Measurements from ENCODE around the gene PRUNE2. TPM values are rescaled to one million over a fixed set of nuclear protein-coding genes. Genes with fewer than 3 reads are reported as not detected.

Gene PRUNE2
- total and polyA plus RNA-seq, 2 of the 8 experiments (the other 6 are each of a cell fraction or from before 2014, with no cell fraction given) = 5.5 to 13.3 TPM

GRCh38 chr9:76766126-76766525, 139.8 kb downstream of the PRUNE2 start:
- WGBS, 2 experiments (ENCODE audit: extremely low coverage in 1 of 2, insufficient coverage in 1 of 2, insufficient read length in 1 of 2, insufficient replicate concordance in 2 of 2, low coverage in 1 of 2, low lambda C conversion rate in 2 of 2, missing lambda C conversion rate in 1 of 2) = 86% methylated on average over 3 of the region's 3 CpGs; no CpG with 5 or more reads in 1 of the 2 experiments
- no peaks in the 10 kb centered on the region for H3K4me1 ChIP-seq (replicated peaks in 1 of 4; ENCODE audit: control insufficient read depth in 3 of 4, insufficient read depth in 4 of 4, low read length in 3 of 4)
- no peak overlapping the region for H3K9ac ChIP-seq (replicated peaks in 1 of 4; ENCODE audit: extremely low read depth in 1 of 4, low read depth in 3 of 4, low read length in 3 of 4)
- H3K27ac ChIP-seq (ENCODE audit: low read depth, low read length) = no peak overlapping the region
- no peaks in the 10 kb centered on the region for H3K23me2 ChIP-seq (ENCODE audit: low read depth, low read length)
- H3K4ac ChIP-seq (replicated peaks; ENCODE audit: insufficient read length, low read depth, low read length) = no peak overlapping the region
- no peak overlapping the region for H2BK120ac ChIP-seq (replicated peaks; ENCODE audit: low read depth, low read length)
- no peak overlapping the region for H2AFZ ChIP-seq (ENCODE audit: low read length)
- H3K4me2 ChIP-seq (ENCODE audit: insufficient read depth in 1 of 2, low read depth in 2 of 2, low read length in 2 of 2) = no peak overlapping the region
- no peak overlapping the region for H2BK12ac ChIP-seq (ENCODE audit: low read depth, low read length)
- H3K79me2 ChIP-seq (ENCODE audit: control insufficient read depth in 1 of 2, insufficient read depth in 2 of 2, low read length in 2 of 2) = no peaks in the 10 kb centered on the region
- no peak overlapping the region for H2BK15ac ChIP-seq (ENCODE audit: low read length)
- H3K18ac ChIP-seq (ENCODE audit: extremely low read depth, low read length) = no peak overlapping the region
- no peak for FAIRE-seq
- H3K36me3 ChIP-seq (ENCODE audit: control insufficient read depth in 2 of 4, insufficient read depth in 4 of 4, low read length in 3 of 4) = no peaks in the 10 kb centered on the region
- H4K8ac ChIP-seq (ENCODE audit: extremely low read depth, insufficient read depth, low read length) = no peak overlapping the region
- H3K79me1 ChIP-seq (ENCODE audit: low read depth, low read length) = no peaks in the 10 kb centered on the region
- no peaks in the 10 kb centered on the region for H4K20me1 ChIP-seq (replicated peaks in 1 of 2; ENCODE audit: control insufficient read depth in 1 of 2, insufficient read depth in 2 of 2, low read length in 2 of 2)
- no peak overlapping the region for H3K23ac ChIP-seq (ENCODE audit: insufficient read length)
- no peak overlapping the region for H4K5ac ChIP-seq (ENCODE audit: insufficient read length, low read depth, low read length)
- H4K91ac ChIP-seq (replicated peaks; ENCODE audit: insufficient read length, low read length) = no peak overlapping the region
- no peak overlapping the region for H3K56ac ChIP-seq (replicated peaks; ENCODE audit: insufficient read length, low read depth, low read length)
- CTCF ChIA-PET (ENCODE audit: partially characterized antibody) = interaction anchor here (0.6 to 2.5 kb wide), 2 partner anchors 10 to 1667 kb away, joined by 3 to 12 read pairs; no protein-coding TSS in a partner anchor
- no peak overlapping the region for H2AK5ac ChIP-seq (ENCODE audit: low read depth, low read length)
- POLR2A ChIA-PET (ENCODE audit: partially characterized antibody) = no interaction called here
- no peak for DNase-seq (ENCODE audit: low read depth in 1 of 2, low spot score in 2 of 2)
- H3K27me3 ChIP-seq (replicated peaks in 1 of 4; ENCODE audit: control insufficient read depth in 3 of 4, extremely low read depth in 1 of 4, insufficient read depth in 3 of 4, low read length in 3 of 4) = no peaks in the 10 kb centered on the region
- no peaks in the 10 kb centered on the region for H3K9me3 ChIP-seq (ENCODE audit: insufficient read depth in 2 of 2, low read depth in 1 of 2, low read length in 1 of 2)
- no peak overlapping the region for H3K4me3 ChIP-seq (ENCODE audit: extremely low read depth in 1 of 4, insufficient read depth in 2 of 4, low read depth in 3 of 4, low read length in 4 of 4)
- H2BK20ac ChIP-seq (ENCODE audit: low read length) = no peak overlapping the region
- no peak overlapping the region for H3K14ac ChIP-seq (ENCODE audit: insufficient read length)
- no peak overlapping the region for H2BK5ac ChIP-seq (ENCODE audit: low read depth, low read length)
- TF ChIP-seq SAP30 (IDR thresholded peaks at IDR 0.05; ENCODE audit: insufficient read depth, insufficient replicate concordance, low read length) (no peak), MAFK (IDR thresholded peaks at IDR 0.05; ENCODE audit: low read depth, low read length) (no peak), RXRA (IDR thresholded peaks at IDR 0.05; ENCODE audit: insufficient read depth, low read depth, low read length) (no peak), SIN3A (conservative IDR thresholded peaks at IDR 0.05 in 1 of 2, IDR thresholded peaks at IDR 0.05 in 1 of 2; ENCODE audit: low read depth in 1 of 2, low read length in 2 of 2) (no peak), JUN (IDR thresholded peaks at IDR 0.05; ENCODE audit: low read depth, low read length) (no peak), EGR1 (IDR thresholded peaks at IDR 0.05; ENCODE audit: borderline replicate concordance, low read depth, low read length) (no peak), BCL11A (IDR thresholded peaks at IDR 0.05; ENCODE audit: low read depth in 2 of 2, low read length in 2 of 2) (no peak), USF2 (IDR thresholded peaks at IDR 0.05; ENCODE audit: low read length) (no peak), EP300 (IDR thresholded peaks at IDR 0.05; ENCODE audit: borderline replicate concordance in 1 of 2, low read depth in 2 of 2, low read length in 2 of 2) (no peak), SUZ12 (IDR thresholded peaks at IDR 0.05; ENCODE audit: low read length) (no peak), ATF3 (IDR thresholded peaks at IDR 0.05; ENCODE audit: insufficient read depth, low read depth, low read length) (no peak)

Data from H1 (cell line).